A673 (cell line): ENCODE measurements around the gene CXCL3.

Source experiments
- CTCF ChIP-seq: fragments of 300-800, 200-600 bp; sonication (generic); conservative IDR thresholded peaks from 2 replicates; pipeline ENCODE4 v1.5.1; 2017; ENCODE audit warnings: low read depth, mild to moderate bottlenecking, antibody characterized with exemption, low read length, moderate library complexity, mixed read lengths
- EZH2 ChIP-seq: fragments of 200-600 bp; sonication (generic); IDR thresholded peaks from 2 replicates; pipeline ENCODE4 v1.6.1; 2017; ENCODE audit warnings: borderline replicate concordance, low read depth, mild to moderate bottlenecking, mixed read lengths, antibody characterized with exemption, low read length; ENCODE audit not compliant: poor library complexity, severe bottlenecking

- no peak for TF ChIP-seq EZH2
- TF ChIP-seq CTCF = no peak
These were observed 29.2 kb downstream of the CXCL3 start for GRCh38 chr4:74009307-74009706.
